Activated CD8-positive, alpha-beta memory T cell treated with anti-CD3 and anti-CD28 coated beads, Interleukin-2, amount 50 U/mL, for 48 hours (primary cell): ENCODE data around the gene COPZ2.

Experiments used
- DNase-seq: peaks from one replicate; pipeline ENCODE4 v3.0.0-alpha.2; 2020

Gene COPZ2

GRCh38 chr17:47982645-47983390 lies 54.8 kb downstream of the COPZ2 start:
- DNase-seq: no peak

- DNase-seq: no peak
Measured at GRCh38 chr17:47982091-47982617, 55.4 kb downstream of the COPZ2 start.

- DNase-seq: no peak
Measured at GRCh38 chr17:47981462-47981861, 56.1 kb downstream of the COPZ2 start.

GRCh38 chr17:47980541-47980940 lies 57.1 kb downstream of the COPZ2 start:
- DNase-seq: no peak

GRCh38 chr17:47978324-47978723 lies 59.3 kb downstream of the COPZ2 start:
- peak; percentile 68 for DNase-seq
